ENCODE measurements around the gene GRK1.
"Not testable (repeated sequence)": the region's sequence is repeated elsewhere in the genome, so short reads cannot be mapped to it uniquely, and the experiment has no call there.

Gene GRK1

GRCh38 chr13:113666951-113667701 is at the start of gene GRK1:
Gene GRK1 (plus strand): TSS chr13:113667219. CDS start chr13:113667387, 168 bp downstream.
- DNase-seq = no peak

- DNase-seq = no peak
Measured at GRCh38 chr13:113617961-113618360, 49.1 kb upstream of the GRK1 start.

DNA sequence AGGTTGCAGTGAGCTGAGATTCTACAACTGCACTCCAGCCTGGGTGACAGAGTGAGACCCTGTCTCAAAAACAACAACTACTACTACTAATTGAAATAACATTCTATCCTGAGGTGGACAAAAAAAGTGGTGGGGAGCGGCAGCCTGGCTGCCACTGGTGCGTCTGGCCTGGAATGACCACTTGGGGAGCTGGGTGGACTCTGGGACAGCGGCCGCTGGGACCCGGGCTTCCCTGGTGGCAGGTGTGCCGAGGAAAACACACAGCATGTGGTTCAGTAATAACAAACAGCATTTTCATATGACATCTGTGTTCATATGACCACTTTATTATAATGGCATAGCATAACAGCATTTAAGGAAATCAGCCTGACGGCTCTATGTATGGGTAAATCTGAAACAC is 48.6 kb upstream of the GRK1 start:
- DNase-seq = no peak

- no peak for DNase-seq
Measured at GRCh38 chr13:113620036-113620796, 46.8 kb upstream of the GRK1 start.

DNA sequence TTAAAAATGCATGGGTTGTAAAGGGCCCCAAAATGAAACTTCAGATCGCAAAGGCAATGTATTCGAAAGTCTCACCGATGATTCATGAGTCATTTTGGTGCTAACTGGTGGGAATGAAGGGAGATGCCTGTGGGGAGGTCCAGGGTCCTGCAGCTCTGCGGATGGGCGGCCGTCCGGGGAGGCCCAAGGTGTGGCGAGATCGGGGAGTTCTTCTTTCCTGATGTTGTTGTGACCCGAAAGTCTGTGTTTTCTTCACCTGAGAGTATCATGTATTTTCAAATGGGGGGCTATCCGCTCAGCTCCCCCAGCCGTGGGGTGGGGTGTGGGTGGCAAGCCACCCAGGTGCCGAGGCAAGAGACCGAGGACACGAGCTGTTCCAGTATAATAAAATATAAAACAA is 46.0 kb upstream of the GRK1 start:
- DNase-seq = no peak

DNA sequence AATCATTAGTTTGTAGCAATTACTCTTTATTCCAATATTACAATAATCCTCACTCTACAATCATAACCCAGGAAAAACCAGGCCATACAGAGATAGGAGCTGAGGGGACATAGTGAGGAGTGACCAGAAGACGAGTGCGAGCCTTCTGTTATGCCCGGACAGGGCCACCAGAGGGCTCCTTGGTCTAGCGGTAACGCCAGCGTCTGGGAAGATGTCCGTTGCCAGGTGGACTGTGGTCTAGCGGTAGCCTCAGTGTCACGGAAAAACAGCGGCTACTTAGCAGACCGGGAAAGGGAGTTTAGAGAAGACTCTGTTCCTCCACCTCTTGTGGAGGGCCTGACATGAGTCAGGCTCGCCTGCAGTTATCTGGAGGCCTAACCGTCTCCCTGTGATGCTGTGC is 45.5 kb upstream of the GRK1 start:
- not testable (repeated sequence) for DNase-seq

- DNase-seq = not testable (repeated sequence)
Measured at GRCh38 chr13:113621986-113622550, 45.0 kb upstream of the GRK1 start.

DNA sequence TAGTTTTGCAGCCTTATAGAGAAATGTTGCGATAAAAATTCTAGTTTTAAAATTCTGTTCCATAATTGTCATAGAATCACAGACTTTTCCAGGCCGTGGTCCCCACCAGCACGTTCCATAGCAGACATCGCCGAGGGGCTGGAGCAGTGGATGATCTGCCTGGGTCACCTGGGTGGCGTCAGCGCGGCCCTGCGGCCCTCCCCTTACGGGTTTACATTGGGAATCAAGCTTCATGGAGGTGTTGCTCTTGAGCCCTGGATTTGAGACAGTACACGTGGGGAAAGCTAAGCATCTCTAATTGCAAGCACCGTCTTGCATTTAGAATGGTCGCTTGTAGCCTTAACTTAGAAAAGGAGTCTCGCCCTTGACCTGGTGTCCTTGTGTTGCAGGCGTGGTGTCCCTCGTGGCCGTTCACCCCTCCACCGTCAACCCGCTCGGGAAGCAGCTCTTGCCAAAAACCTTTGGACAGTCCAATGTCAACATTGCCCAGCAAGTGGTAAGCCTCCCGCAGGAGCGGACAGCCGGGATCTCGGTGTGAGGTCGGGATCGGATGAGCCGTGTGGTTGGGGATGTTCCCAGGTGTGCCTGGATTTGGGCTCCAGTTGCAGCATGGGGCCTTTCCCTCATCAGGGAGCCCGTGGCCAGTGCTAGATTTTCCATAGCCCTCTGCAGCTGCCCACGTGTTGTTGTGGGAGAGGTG is 44.1 kb upstream of the GRK1 start:
- no peak for DNase-seq

DNA sequence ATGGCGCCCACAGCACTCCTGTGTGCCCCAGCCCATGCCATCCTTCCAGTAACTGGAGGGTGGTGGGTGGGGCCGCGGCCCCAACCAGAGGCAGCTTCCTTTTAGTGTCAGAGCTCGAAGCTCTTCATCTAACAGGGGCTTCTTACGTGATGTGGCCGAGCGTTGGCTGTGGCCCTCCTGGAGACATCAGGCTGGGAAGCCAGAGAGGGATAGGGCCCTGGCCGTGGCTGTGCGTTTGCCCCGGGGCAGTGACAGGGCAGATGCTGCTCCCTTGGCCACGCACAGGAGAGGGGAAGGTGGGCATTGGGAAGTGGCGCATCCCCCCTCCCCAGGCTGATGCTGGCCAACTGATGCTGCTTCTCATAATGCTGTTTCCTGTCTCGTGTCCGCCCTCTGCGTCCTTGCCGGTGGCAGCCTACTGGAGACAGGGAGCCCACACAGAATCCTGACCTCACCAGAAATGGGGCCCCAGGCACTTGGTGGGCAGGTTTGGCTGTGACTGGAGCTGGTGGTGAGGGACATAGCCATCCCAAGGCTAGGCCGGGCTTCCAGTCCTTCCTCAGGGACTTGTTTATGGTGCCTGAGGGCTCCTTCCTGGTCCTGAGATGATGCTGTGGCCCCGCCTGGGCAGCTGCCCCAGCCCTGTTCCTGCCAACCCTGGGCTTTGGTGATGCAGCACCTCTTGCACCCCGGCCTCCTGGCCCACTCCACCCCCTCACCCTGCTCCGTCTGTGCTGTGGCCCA is 43.4 kb upstream of the GRK1 start:
- no peak for DNase-seq

GRCh38 chr13:113624235-113624587 is 42.8 kb upstream of the GRK1 start:
- DNase-seq = no peak

GRCh38 chr13:113624640-113625304 is 42.2 kb upstream of the GRK1 start:
- DNase-seq = not testable (repeated sequence)

DNA sequence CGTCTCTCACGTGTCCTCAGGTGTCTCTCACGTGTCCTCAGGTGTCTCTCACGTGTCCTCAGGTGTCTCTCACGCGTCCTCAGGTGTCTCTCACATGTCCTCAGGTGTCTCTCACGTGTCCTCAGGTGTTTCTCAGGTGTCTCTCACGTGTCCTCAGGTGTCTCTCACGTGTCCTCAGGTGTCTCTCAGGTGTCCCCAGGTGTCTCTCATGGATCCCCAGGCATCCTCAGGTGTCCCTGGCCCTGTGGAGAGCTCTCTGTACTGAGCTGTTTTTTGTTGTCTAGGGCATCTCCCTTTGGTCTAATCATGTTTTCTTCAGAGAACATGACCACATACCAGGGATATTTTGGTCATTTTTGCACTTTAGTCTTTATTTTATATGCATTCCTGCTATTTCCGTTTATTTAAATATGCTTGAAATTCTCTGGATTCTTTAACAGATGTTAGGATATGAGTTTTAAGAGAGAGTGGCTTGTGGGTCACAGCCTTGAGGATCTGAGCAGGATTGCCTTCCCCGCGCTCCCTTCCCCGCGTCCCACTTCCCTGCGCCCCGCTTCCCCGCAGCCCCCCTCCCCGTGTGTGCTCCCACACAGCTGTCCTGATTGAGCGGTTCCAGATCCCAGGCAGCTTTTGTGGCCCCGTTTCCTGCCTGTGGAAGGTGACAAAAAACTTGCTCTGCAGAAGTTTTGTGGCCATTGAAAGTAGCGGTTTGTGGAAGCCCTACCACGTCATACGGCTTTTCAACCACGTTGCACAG is 40.9 kb upstream of the GRK1 start:
- no peak for DNase-seq

DNA sequence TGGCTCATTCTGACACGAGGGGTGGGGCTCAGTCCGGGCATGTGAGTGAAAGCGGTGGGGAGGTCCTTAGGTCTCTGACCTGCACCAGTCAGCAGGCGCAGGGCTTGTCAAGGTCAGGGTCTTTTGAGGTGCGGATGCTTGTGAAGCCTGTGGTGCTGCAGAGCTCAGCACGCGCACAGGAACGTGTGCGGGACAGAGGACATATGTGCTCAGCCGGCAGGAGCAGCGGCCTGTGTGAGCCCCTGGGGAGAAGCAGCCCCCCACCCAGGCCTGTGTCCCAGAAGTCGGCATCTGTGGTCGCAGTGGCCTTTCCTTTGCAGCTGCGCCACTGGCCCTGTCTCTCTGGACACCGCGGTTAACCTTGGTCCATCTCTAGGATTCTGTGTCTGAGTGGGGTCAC is 39.9 kb upstream of the GRK1 start:
- DNase-seq = no peak

DNA sequence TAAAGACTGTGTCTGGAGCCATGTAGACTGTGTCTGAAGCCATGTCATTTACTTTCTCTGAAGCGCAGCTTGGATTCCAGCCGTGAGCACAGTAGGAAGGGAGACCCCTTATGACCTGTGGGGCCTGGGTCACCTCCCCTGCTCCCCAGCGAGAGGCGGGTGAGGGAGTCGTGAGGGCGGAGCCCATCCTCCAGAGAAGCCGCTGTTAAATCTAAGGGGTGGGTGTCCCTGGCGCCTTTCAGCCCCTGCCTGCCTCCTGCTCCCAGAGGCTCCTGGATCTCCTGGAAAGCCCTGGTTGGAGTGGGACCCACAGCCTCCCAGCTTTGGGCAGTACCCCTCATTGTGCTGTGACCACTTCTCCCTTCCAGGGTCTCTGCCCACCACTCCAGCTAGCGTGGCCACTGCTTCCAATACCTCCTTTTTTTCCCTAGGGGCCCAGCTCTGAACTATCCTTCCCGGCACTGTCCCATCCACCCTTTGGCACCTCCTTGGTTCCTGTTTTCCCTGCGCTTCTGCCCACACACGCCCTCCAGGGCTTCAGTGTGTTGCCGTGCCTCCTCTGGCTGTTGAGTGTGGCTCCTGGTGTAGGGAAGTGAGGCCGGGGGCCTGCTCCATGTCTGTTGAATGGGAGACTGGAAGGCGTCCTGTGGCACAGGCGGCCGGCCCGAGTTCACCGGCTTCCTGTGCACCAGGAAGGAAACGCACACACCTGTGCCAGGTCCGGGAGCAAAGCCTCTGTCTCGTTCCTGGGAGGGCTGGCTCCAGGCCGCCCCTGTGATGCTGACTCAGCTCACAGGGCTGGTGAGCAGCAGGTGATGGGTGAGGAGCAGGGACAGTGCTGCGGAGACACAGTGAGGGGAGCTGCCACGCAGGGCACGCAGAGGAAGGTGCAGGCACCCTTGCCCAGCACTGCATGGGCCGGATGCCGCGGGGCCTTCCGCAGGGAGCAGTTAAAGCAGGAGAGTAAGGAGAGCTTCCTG is 38.4 kb upstream of the GRK1 start:
- no peak for DNase-seq

DNA sequence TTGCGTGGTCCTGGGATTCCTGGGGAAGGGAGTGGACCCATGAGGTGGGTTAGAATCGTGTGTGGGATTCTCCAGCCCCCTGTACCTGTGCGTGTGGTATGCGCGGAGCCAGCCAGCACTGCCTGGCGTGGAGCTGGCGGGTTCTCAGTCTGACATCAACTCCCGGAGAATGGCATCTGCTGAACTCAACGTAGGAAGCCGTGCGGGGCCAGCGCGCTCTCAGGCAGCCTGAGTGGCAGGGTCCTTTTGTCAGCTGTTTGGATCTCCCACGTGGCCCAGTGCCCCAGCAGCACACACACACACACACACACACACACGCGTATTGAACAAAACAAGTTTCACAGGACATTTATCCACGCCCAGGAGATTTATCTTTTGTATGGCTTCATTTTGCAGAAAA is 37.2 kb upstream of the GRK1 start:
- no peak for DNase-seq

DNA sequence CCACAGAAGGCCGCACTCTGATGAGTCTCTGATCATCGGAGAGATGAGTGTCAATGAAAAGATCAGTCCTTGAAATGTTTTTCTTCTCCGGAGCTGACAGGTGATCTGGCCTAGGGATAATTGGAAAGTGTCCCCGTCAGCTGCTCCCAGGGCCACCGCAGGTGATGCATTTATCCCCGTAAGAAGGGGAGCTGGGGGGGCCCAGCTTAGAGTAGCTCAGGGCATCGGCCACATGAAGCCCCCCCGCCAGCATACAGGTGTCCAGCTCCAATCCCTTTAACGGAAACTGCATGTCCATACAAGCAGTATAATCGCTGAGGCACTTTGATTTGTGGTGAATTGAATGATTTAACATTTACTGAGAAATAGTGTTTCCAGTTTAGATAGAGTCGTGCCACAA is 36.7 kb upstream of the GRK1 start:
- no peak for DNase-seq

DNA sequence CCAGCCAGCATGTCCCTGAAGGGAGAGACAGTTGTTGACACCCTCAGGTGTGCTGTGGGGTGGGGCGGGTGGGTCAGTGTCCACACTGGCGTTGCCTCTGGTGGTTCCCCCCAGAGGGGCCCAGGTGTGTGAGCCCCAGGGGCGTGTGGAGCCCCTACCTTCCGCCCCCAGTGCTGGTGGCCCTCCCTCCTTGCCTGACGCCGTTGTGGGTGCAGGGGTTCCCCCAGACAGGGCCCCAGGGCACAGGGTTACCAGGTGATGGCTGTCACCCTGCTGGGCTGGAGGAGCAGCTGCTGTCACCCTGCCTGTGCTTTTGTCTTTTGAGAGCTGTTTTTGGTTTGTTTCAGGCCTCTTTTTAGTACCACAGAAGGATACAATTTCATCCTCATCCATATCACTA is 36.2 kb upstream of the GRK1 start:
- DNase-seq = no peak

- no peak for DNase-seq
Measured at GRCh38 chr13:113631341-113632095, 35.5 kb upstream of the GRK1 start.

- no peak for DNase-seq
Measured at GRCh38 chr13:113632706-113633484, 34.1 kb upstream of the GRK1 start.
